HCT116 (cell line): Measurements from ENCODE around the gene CFAP410. TPM values are rescaled to one million over a fixed set of nuclear protein-coding genes. Genes with fewer than 3 reads are reported as not detected.

Source experiments
- ATAC-seq: fragments of 200-7000 bp; cut with Tn5 transposase; 2 replicates; pipeline ENCODE4 v1.9.1; 2020; ENCODE audit warnings: mild to moderate bottlenecking, moderate library complexity
- BruUV-seq: library from RNA; stranded (reverse); fragments of 400-500 nt; replicated peaks from 2 replicates; lab custom pipeline; 2021; lab: Mats Ljungman, UMichigan
- CTCF ChIA-PET: fragments of 300-600 bp; sonication (Branson Sonifier 250); formaldehyde crosslinking; loops from one replicate; lab custom pipeline; 2021; ENCODE audit warnings: antibody characterized with exemption; lab: Charles Lee
- POLR2A ChIA-PET: fragments of 300-600, 350-600 bp; sonication (Branson Sonifier 250); formaldehyde crosslinking; loops from one replicate; lab custom pipeline; 2021; ENCODE audit warnings: antibody characterized with exemption; lab: Charles Lee
- RAD21 ChIA-PET, 2 experiments: fragments of 300-600 bp; sonication (Branson Sonifier 250); formaldehyde crosslinking; loops; one replicate each; lab custom pipeline; 2023; ENCODE audit warnings: low total read pairs in 2 of 2; ENCODE audit not compliant: uncharacterized antibody in 2 of 2, unreplicated experiment in 2 of 2, low non-redundant PET in 1 of 2; lab: Charles Lee
- DNase-seq: peaks from one replicate; pipeline ENCODE4 v3.0.0-alpha.2; 2010; ENCODE audit warnings: low read depth, low spot score
- H2AFZ ChIP-seq: fragments of 200-600 bp; shearing (Covaris generic), sonication (generic); 2 replicates; pipeline ENCODE4 v1.6.1; 2017; ENCODE audit warnings: low read depth, mixed run types, mixed read lengths, antibody characterized with exemption, low read length; ENCODE audit not compliant: poor library complexity, severe bottlenecking
- H3K27ac ChIP-seq: 2 replicates; pipeline ENCODE4 v1.5.1; 2012; ENCODE audit warnings: low read depth, low read length
- H3K27me3 ChIP-seq: fragments of 200-600 bp; sonication (generic); 2 replicates; pipeline ENCODE4 v1.6.1; 2016; ENCODE audit warnings: mixed run types, low read length, mixed read lengths; ENCODE audit not compliant: insufficient read depth
- H3K36me3 ChIP-seq, 2 experiments: fragments of 200-500 bp in 1 of 2; fragments of 200-600 bp in 1 of 2; sonication (Bioruptor generic) in 1 of 2; sonication (generic) in 1 of 2; 2 replicates each; pipeline versions ENCODE4 v1.5.1 to v1.6.1; 2014 to 2016; ENCODE audit warnings: low read length in 2 of 2, inconsistent platforms in 1 of 2, mixed read lengths in 1 of 2, mixed run types in 1 of 2; ENCODE audit not compliant: insufficient read depth in 2 of 2, control insufficient read depth in 1 of 2
- H3K4me1 ChIP-seq, 2 experiments: fragments of 200-600 bp in 1 of 2; sonication (generic) in 1 of 2; 2 replicates each; pipeline versions ENCODE4 v1.5.1 to v1.6.1; 2012 to 2017; ENCODE audit warnings: low read length in 2 of 2, inconsistent platforms in 1 of 2, mild to moderate bottlenecking in 1 of 2, mixed read lengths in 1 of 2, mixed run types in 1 of 2, moderate library complexity in 1 of 2; ENCODE audit not compliant: insufficient read depth in 2 of 2, control insufficient read depth in 1 of 2
- H3K4me2 ChIP-seq: fragments of 200-600 bp; sonication (generic); 2 replicates; pipeline ENCODE4 v1.6.1; 2017; ENCODE audit warnings: mixed run types, low read length, mixed read lengths
- H3K4me3 ChIP-seq, 2 experiments: fragments of 200-600 bp in 1 of 2; sonication (generic) in 1 of 2; replicated peaks in 1 of 2; 2 replicates each; pipeline ENCODE4 v1.5.1; 2011 to 2016; ENCODE audit warnings: low read length in 2 of 2, control low read depth in 1 of 2, low read depth in 1 of 2, mild to moderate bottlenecking in 1 of 2, mixed read lengths in 1 of 2, mixed run types in 1 of 2
- H3K79me2 ChIP-seq: fragments of 200-600 bp; sonication (generic); 2 replicates; pipeline ENCODE4 v1.6.1; 2017; ENCODE audit warnings: mild to moderate bottlenecking, mixed run types, low read length, moderate library complexity, mixed read lengths; ENCODE audit not compliant: insufficient read depth
- H3K9ac ChIP-seq: fragments of 200-600 bp; sonication (generic); 2 replicates; pipeline ENCODE4 v1.6.1; 2016; ENCODE audit warnings: low read length, mixed read lengths
- H3K9me2 ChIP-seq: fragments of 200-600 bp; sonication (generic), shearing (Covaris generic); 2 replicates; pipeline ENCODE4 v1.6.1; 2017; ENCODE audit warnings: mixed run types, mild to moderate bottlenecking, moderate library complexity; ENCODE audit not compliant: insufficient read depth
- H3K9me3 ChIP-seq, 2 experiments: fragments of 200-500 bp in 1 of 2; fragments of 200-600 bp in 1 of 2; sonication (Bioruptor generic) in 1 of 2; sonication (generic) in 1 of 2; 2 replicates each; pipeline ENCODE4 v1.6.1; 2014 to 2017; ENCODE audit warnings: low read length in 2 of 2, mixed read lengths in 2 of 2, inconsistent platforms in 1 of 2, low read depth in 1 of 2, mild to moderate bottlenecking in 1 of 2, mixed run types in 1 of 2, moderate library complexity in 1 of 2; ENCODE audit not compliant: control insufficient read depth in 1 of 2, insufficient read depth in 1 of 2
- H4K20me1 ChIP-seq: fragments of 200-600 bp; sonication (generic), shearing (Covaris generic); 2 replicates; pipeline ENCODE4 v1.6.1; 2017; ENCODE audit warnings: mixed run types, mild to moderate bottlenecking, moderate library complexity; ENCODE audit not compliant: insufficient read depth
- CBX3 ChIP-seq: IDR thresholded peaks from 2 replicates; pipeline ENCODE4 v1.6.1; 2012; ENCODE audit warnings: low read depth
- ELF1 ChIP-seq: IDR thresholded peaks from 2 replicates; pipeline ENCODE4 v1.6.1; 2012; ENCODE audit warnings: low read depth, borderline replicate concordance
- FOSL1 ChIP-seq: IDR thresholded peaks from 2 replicates; pipeline ENCODE4 v1.6.1; 2012; ENCODE audit warnings: low read depth
- POLR2AphosphoS5 ChIP-seq: IDR thresholded peaks from 2 replicates; pipeline ENCODE4 v1.6.1; 2011; ENCODE audit warnings: mild to moderate bottlenecking, low read depth, low read length, moderate library complexity
- RAD21 ChIP-seq: IDR thresholded peaks from 2 replicates; pipeline ENCODE4 v1.6.1; 2012; ENCODE audit warnings: low read depth, mild to moderate bottlenecking
- REST ChIP-seq: IDR thresholded peaks from 2 replicates; pipeline ENCODE4 v1.6.1; 2012; ENCODE audit warnings: low read depth
- SP1 ChIP-seq: IDR thresholded peaks from 2 replicates; pipeline ENCODE4 v1.6.1; 2012; ENCODE audit warnings: low read depth
- YY1 ChIP-seq: IDR thresholded peaks from 2 replicates; pipeline ENCODE4 v1.6.1; 2011; ENCODE audit warnings: low read length, low read depth, moderate library complexity, mild to moderate bottlenecking; ENCODE audit not compliant: insufficient replicate concordance; ENCODE audit errors: extremely low read depth
- intact Hi-C: fragments of 100-400 bp; cut with micrococcal nuclease; formaldehyde crosslinking; loops from 2 replicates; pipeline ENCODE4 v1.10.0; 2022
- total RNA-seq: library from RNA; stranded (reverse); gene quantifications from one replicate; pipeline ENCODE4 v1.2.1, GENCODE V29; 2021; ENCODE audit not compliant: unreplicated experiment

The CFAP410 gene
- total RNA-seq, 1 experiment from 2014 or later: 15.3 TPM

GRCh38 chr21:44349847-44350772, 10.9 kb upstream of the CFAP410 start:
- Histone ChIP-seq H3K27ac (no peak overlapping the region), H3K27me3 (no peaks in the 10 kb centered on the region), H3K79me2 (no peaks in the 10 kb centered on the region), H3K4me2 (no peak overlapping the region), H3K36me3 (no peaks in the 10 kb centered on the region), H3K9me3 (no peaks in the 10 kb centered on the region), H3K4me3 (no peak overlapping the region), H4K20me1 (no peaks in the 10 kb centered on the region), H3K9ac (no peak overlapping the region), H2AFZ (no peak overlapping the region), H3K4me1 (no peaks in the 10 kb centered on the region), H3K9me2 (no peaks in the 10 kb centered on the region)
- no peak for DNase-seq
- RAD21 ChIA-PET: no interaction called here
- no TSS peak for BruUV-seq
- no peak for ATAC-seq
- intact Hi-C loops: no loop called here
- POLR2A ChIA-PET: no interaction called here
- TF ChIP-seq CBX3 (no peak), SP1 (no peak), ELF1 (no peak), REST (no peak), YY1 (no peak), FOSL1 (no peak), POLR2AphosphoS5 (no peak), RAD21 (no peak)
- CTCF ChIA-PET: no interaction called here
